B cell (primary cell): ENCODE results near the gene ERMAP.
"Not testable (repeated sequence)": the region's sequence is repeated elsewhere in the genome, so short reads cannot be mapped to it uniquely, and the experiment has no call there.

Experiments
- EZH2 ChIP-seq: IDR thresholded peaks from 2 replicates; pipeline ENCODE4 v1.6.1; 2012; ENCODE audit warnings: borderline replicate concordance, low read depth, mild to moderate bottlenecking, moderate library complexity, low read length; ENCODE audit not compliant: insufficient read depth, poor library complexity, severe bottlenecking
- TF ChIP-seq, protein P1 (sequence below): fragments of 200-600 bp; IDR thresholded peaks from one replicate; pipeline ENCODE4 v1.8.0; 2022; ENCODE audit warnings: antibody characterized with exemption, mild to moderate bottlenecking

- TF ChIP-seq, protein P1, sequence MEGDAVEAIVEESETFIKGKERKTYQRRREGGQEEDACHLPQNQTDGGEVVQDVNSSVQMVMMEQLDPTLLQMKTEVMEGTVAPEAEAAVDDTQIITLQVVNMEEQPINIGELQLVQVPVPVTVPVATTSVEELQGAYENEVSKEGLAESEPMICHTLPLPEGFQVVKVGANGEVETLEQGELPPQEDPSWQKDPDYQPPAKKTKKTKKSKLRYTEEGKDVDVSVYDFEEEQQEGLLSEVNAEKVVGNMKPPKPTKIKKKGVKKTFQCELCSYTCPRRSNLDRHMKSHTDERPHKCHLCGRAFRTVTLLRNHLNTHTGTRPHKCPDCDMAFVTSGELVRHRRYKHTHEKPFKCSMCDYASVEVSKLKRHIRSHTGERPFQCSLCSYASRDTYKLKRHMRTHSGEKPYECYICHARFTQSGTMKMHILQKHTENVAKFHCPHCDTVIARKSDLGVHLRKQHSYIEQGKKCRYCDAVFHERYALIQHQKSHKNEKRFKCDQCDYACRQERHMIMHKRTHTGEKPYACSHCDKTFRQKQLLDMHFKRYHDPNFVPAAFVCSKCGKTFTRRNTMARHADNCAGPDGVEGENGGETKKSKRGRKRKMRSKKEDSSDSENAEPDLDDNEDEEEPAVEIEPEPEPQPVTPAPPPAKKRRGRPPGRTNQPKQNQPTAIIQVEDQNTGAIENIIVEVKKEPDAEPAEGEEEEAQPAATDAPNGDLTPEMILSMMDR: not testable (repeated sequence)
- TF ChIP-seq EZH2: not testable (repeated sequence)
Measured at GRCh38 chr1:42873108-42873507, 56.2 kb downstream of the ERMAP start.
